Prostate gland (tissue), 2 donors: ENCODE results near the gene MIOS.

Source experiments
- POLR2A ChIP-seq: fragments of 450-650 bp; IDR thresholded peaks from one replicate; pipeline ENCODE4 v1.6.1; 2016; ENCODE audit warnings: antibody characterized with exemption, mild to moderate bottlenecking
- TF ChIP-seq, protein P1 (sequence below), 4 experiments: fragments of 200-600 bp in 2 of 4; fragments of 450-650 bp in 2 of 4; sonication (generic) in 2 of 4; IDR thresholded peaks; 1 replicate in 3 of 4; 2 replicates in 1 of 4; pipeline ENCODE4 v1.5.1; 2016 to 2019; ENCODE audit warnings: antibody characterized with exemption in 4 of 4, mild to moderate bottlenecking in 2 of 4, moderate library complexity in 2 of 4

- TF ChIP-seq, protein P1, sequence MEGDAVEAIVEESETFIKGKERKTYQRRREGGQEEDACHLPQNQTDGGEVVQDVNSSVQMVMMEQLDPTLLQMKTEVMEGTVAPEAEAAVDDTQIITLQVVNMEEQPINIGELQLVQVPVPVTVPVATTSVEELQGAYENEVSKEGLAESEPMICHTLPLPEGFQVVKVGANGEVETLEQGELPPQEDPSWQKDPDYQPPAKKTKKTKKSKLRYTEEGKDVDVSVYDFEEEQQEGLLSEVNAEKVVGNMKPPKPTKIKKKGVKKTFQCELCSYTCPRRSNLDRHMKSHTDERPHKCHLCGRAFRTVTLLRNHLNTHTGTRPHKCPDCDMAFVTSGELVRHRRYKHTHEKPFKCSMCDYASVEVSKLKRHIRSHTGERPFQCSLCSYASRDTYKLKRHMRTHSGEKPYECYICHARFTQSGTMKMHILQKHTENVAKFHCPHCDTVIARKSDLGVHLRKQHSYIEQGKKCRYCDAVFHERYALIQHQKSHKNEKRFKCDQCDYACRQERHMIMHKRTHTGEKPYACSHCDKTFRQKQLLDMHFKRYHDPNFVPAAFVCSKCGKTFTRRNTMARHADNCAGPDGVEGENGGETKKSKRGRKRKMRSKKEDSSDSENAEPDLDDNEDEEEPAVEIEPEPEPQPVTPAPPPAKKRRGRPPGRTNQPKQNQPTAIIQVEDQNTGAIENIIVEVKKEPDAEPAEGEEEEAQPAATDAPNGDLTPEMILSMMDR (IDR thresholded peaks at IDR 0.05): no peak
- no peak for TF ChIP-seq POLR2A
Measured at GRCh38 chr7:7573701-7574100, 7.0 kb downstream of the MIOS start.
